ENCODE results near the gene RGS3. TPM values are rescaled to one million over a fixed set of nuclear protein-coding genes. Genes with fewer than 3 reads are reported as not detected.

The RGS3 gene
- polyA plus RNA-seq, 5 donors: 65.3 to 82.9 (median 75.8) TPM

DNA sequence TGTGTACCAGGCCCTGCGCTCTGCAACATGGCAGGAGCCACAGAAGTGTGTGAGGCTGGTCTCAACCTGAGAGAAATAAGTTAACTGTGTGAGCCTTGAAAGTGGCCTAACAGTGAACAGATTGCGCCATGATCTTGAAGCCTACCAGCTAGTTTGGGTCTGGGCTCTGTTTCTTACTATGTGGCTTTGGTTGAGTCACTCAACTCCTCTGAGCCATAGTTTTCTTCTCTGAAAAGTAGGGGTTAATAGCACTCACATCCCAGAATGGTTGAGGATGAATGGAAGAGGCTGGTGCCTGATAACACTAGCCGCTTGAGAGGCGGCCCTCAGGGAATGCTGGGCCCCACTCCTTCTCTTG, 121.5 kb downstream of the RGS3 start:
- DNase-seq: no peak

DNA sequence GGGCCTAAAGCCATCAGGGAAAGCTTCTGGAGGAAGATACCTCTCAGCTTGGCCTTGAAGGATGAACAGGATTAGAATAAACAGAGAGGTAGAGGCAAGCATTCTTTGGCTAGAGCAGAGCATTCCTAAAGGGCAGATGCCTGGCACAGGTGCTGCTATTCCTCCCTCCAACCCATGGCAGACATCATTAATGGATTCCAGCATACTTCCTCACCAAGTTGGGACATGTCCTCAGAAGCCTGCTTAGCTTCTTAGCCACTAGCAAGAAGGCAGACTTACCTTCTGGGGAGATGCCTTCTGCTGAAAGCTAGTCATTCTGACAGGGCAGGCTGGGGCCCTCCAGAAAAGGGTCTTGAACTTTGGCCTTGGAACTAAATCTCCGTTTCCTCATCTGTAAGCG, 122.0 kb downstream of the RGS3 start:
- no peak for DNase-seq

DNA sequence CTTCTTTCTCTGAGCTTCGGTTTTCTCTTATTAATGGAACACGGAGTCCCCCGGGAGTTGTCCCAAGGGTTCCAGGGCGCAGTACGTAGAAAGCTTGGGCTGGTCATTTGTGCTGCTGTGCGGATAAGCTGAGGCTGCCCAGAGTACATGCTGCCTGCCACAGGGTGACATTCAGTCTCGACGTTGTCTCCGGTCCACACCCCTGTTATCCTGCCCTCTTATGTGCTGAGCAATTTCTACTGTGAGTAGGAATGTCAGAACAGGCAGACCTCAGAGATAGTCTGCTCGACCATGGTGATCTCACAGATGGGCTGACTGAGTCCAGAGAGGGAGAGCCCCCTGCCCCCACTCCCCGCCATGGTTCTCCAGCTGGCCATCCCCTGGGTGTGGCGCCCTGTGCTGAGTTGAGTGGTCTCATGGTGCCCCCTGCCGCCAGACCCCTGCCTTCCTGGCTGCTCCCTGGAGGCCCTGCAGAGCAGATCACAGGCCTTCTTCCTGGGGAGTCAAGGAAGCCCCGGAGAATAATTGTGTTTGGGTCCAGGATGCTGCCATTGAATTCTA, 124.0 kb downstream of the RGS3 start:
- DNase-seq: no peak

DNA sequence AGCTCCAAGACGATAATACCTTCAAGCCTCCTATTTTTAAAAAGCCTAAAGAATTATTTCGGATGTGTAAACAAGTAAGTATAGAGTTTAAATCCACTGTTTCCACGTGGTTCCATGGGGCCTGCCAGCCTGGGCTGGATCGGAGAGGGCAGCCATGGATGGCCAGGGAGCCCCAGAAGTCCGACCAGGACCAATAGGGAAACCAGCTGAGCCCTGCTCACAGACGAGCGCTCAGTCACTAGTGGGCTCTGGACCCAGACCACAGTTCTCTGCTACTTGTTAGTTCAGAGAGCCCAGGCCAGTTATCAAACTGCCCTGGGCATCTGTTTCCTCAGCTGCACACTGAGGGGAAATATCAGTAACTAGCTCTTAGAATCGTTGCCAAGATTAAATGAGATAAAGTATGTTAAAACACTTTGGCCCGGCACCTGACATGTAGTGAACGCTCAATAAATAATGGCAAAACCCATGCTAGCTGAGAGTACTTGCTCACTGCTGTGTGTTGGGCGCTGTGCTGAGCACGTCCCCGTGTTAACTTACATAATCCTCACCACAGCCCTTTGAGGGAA, 124.8 kb downstream of the RGS3 start:
- DNase-seq: no peak

DNA sequence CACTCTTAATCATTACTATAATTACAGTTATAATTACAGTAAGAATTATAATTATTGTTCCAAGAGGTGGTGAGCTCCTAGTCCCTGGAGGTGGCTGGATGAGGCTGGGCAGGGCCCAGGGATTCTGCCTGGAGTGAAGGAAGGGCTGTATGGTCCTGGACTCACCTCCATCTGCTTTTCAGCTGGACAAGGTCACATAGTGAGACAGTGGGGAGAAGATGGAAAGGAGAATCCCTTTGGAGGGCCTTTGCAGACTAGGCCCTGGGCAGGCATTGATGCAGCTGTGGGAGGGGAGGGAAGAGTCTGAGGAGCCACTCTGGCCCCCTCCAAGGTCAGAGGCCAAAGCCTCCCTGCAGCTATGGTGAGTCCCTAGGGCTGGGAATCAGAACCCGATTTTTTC, 125.4 kb downstream of the RGS3 start:
- DNase-seq: no peak

DNA sequence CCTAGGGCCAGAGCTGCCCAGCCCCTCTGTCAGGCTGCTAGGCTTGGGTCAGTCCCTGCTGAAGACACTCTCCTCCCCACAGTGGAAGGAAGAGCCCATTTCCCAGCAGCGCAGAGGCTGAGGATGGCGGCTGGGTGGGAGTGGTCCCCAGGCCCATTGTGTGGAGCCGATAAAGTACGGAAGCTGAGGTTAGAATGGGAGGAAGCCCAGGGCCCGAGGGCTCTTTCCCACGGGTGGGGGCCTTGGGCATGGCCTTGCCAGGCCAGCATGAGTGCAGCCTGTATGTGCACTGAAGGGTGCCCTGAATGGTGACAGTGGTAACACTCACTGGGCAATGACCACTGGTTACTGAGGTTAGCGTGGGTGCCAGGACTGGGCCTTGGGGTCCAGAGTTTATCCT, 125.9 kb downstream of the RGS3 start:
- DNase-seq: no peak

DNA sequence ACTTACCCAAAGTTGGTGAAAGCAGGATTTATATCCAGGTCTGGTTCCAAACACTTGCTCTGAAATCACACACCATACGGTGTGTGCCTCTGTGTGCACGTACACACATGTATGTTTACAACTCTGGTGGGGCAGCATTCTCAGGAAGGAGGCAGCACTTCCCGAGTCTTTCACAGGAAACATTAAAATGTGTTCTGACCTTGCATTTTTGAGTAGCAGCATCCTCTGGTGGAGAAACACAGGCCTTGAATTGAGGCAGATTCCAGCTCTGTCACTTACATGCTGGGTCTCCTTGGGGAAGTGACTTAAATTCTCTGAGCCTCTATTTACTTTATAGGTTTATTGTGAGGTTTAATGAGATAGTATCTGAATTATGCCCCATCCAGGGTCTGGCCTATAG, 126.4 kb downstream of the RGS3 start:
- DNase-seq: no peak

DNA sequence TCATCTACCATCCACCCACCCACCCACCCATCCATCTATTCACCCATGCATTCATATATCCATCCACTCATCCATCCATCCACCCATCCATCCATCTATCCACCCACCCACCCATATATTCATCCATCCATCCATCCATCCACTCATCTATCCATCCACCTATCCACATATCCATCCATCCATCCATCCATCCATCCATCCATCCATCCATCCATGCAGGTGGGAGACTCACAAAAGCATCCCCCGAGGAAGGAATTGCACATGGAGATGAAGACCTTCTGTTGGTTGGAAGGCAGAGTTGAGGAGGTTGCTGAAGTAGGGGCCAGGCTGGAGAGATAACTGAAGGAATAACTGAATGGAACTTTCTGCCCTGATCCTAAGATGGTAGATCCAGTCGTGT, 126.9 kb downstream of the RGS3 start:
- no peak for DNase-seq

DNA sequence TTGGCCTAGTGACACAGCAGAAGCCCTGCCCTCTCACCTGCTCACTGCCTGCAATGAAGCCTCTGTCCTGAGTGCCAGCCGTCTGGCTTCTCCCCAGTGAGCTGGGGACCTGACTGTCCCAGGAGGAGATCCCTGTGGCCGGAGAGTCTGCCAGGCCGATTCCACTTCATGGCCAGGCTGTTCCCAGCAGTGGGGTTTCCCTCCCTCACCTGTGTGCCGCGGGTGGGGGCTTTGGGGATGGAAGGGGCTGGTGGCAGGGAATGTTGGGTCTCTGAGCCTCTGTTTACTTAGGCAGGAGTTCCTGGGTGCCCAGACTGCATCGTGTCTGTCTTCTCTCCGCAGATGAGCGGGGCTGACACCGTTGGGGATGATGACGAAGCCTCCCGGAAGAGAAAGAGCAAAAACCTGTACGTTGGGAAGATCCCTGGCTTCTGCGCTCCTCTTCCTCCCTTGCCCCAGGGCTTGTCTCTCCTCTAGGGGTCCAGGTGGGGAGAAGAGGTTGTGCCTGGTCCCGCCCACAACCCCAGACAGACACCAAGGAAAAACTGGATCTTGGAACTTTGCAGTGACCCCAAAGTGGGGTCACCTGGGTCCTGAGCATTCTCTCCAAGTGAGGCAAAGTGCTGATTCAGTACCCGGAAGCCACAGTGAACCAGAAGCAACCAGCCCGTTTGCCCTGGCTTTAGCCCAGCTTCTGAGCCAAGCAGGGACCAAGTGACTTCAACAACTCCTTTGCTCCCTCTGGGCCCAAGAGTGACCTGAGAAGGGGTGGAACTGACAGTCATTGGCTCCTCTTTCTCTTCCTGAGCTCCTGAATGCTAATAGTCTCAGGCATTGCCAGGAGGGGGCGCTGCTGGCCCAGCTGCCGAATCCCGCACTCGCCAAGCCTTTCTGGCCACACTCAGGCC, 127.7 kb downstream of the RGS3 start:
- peak in 1 of 2 donors; percentile 81 for DNase-seq

DNA sequence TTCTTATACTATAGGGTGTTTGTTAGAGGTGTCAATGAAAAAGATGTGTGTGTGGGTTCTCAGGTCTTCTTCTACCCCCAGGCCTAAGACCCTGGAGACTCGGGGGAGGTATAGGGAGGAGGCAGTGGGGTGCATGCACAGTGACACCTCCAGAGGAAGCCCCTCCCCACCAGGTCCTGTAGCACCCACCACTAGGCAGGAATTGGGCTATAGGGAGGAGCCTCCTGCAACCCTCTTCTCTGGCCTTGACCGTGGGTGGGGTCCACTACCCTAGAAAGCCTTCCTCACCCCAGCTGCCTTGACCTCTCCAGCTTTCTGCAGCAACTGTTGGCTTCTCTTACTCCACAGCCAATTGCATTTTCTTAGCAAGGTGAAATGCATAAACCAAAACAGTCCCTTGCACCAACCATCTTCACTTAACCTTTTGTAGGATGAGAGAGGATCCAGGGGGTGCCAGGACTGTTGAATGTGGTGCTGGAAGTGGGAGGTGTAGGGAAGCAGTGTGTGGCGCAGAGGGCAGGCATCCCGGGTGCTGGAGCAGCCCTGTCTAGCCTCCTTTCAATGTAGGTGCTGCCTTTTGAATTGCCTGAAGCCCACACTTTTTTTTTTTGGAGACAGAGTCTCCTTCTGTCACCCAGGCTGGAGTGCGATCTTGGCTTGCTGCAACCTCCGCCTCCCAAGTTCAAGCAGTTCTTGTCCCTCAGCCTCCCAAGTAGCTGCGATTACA, 128.5 kb downstream of the RGS3 start:
- no peak for DNase-seq

DNA sequence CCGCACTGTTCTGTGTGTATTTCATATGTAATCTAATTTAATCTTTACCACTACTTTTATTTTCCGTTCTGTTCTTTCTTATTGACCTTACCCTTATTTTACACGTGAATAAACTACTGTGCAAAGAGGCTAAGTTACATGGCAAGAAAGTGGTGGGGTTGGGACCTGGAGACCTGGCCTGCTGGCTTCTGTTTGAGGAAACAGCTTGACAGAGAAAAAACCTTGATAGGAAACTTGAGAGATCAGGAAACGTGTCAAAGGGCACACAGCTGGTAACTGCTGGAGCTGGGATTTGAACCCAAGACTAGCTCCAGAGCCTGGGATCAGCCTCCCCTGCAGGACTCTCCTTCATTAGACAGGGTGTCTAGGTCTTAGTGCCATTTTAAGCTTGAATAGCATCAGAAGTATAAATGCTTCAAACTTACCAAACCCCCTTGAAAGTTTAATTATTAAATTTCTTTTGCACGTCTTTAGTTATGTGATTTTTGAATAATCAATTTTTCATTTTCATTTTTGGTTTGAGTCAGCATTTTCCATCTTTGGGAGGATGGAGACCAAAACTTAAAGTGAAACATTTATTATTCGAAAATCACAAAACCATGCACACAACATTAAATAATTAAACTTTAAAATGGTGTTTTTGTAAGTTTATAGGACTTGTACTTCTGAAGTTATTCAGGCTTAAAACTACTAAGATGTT, 129.5 kb downstream of the RGS3 start:
- no peak for DNase-seq

DNA sequence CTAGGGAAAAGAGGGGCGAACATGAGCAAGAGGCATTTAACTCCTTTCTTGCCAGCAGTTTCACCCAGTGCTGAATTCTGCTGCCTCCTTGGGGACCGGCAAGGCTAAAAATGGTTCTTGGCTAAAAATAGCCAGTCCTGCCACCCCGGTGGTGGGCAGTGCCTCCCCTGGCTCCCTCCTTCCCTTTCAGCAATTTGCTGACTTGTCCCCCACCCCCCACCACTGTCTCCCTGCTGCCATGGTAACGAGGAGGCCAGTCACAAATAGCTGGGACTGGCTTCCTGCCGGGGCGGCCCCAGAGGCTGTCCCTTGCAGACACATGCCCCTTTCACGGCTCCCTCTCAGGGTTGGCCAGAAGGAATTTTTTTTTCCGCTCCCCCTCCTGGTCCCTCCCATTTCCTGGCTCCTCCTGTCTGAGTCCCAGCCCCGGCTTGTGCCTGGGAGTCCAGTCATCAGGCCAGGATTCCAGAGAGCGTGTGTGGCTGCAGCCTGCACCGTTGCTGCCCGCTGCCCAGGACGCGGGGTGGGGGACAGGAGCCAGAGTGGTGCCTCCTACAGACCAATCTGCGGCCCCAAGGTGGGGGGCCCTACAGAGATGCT, 130.3 kb downstream of the RGS3 start:
- DNase-seq: peak; percentile 96 to 98

DNA sequence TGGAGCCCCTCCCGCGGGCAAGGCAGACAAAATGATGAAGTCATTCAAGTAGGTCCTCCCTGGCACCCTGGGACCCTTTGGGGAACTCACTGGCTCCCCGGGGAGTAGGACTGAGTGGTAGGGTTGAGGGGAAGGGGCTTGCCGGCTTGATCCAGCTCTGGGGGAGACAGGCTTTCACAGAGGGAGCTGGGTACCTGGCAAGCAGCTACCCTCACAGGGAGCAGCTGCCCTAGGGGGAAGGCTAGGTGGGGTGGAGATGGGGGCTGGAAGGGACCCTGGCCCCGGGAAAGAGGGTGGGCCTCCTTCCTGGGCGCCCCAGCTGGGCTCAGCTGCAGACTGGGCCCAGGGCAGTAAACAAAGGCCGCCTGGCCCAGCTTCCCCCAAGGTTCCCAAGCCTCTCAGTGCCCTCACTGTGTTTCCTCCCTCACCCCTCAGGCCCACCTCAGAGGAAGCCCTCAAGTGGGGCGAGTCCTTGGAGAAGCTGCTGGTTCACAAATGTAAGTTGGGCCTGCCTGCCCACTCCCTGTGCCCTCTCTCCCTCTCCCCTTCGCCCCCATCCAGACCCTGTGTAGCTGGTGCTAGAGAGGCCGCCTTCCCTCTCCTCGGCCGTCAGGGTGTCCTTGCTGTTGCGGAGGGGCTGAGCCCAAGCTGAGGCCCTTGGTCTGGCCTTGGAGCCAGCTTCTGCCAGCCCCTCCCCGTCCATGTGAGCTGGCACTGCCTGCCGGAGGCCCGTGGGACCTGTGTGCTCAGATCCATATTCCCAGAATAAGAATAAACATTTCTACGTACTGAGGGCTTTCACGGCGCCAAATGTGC, 131.2 kb downstream of the RGS3 start:
- DNase-seq: no peak

DNA sequence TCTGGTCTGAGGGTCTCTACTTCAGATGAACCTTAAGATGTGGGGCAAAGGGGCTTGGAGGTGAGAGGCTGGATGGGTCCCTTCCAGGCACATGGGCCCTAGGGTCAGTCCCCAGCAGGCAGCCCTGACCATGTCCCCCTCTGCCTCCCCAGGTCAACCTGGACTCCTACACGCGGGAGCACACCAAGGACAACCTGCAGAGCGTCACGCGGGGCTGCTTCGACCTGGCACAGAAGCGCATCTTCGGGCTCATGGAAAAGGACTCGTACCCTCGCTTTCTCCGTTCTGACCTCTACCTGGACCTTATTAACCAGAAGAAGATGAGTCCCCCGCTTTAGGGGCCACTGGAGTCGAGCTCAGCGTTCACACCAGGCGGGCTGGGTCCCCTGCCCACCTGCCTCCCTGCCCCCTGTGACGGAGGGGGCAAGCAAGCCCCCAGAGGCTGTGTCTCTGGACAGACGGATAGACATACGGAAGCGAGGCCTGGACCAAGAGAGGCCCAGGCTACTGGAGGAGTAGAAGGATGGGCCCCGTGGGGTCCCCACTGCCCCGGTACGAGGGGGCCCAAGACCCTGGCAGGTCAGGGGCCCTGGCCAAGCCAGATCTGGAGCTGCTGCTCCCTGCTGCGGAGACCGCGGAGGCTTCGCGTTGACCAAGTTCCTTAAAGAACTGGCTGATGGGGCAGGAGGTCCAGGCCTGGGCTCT, 133.2 kb downstream of the RGS3 start:
- DNase-seq: no peak

DNA sequence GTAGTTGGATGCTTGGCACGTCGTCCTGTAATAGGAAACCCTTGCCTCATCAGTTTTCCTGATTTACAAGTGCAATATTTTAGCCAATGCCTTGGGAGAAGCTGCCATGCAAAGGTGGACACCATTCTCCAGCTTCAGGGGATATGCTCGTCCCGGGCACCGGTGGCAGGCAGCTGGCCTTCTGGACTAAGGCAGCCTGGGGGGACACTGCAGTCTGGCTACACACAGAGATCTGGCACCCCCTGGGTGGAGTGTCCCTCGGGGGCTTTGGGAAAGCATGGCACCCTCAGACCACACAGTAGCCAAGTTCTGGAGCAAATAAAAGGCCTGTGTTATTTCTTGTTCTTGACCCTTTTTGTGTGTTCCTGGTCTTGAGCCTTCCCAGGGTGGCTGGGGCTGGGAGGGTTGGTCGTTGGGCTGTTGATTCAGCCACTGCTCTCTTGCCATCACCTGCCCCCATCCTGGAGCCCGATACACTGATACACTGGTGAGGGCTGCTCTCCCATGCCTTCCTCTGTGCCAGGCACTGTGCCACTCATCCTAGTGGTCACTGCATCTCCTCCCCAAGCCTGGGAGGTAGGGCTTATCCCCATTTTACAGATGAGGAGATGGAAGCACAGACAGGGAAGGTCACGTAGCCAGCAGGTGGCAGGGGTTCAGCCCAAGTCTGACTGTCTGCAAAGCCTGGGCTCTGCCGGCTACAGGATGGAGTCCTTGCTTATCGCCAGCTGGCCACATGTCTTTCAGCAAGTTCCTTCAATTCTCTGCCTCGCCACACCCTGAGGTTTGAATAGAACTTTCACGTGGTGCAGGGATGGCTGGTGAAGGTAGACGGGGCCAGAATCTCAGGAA, 134.1 kb downstream of the RGS3 start:
- no peak for DNase-seq

DNA sequence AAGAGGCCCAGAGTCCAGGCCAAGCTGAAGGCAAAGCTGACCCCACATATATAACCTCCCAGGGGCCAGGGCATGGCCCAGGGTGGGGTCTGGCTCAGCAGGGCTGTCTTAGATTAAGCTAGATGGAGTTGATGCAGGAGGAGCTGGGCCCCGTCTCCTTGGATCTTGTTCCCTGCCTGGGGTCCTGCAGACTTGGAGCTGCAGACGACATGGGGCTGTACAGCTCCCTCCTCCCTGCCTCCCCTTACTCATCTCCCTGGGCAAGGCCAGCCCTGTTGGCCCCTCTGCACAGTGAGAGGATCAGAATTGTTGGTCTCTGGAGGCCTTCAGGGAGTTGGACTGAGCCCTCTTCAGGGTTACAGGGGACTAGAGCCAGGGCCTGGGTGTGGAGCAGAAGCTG, 134.9 kb downstream of the RGS3 start:
- no peak for DNase-seq

DNA sequence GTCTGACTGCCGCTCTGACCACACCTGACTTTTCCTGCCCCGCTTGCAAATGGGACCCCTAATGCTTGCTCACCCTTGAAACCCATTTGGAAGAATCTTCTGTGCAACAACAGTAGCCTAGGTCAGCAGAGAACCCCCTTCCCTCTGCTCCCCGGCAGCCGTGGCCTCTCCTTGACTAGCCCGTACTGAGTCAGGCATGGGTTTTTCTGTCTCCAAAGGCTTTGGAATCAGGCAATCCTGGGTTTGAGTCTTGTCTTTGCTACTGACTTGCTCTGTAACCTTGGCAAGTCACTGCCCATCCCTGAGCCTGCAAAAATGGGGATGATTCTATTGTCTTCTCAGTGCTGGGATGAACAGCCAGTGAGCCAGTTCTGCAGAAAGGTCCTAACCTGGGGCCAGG, 135.4 kb downstream of the RGS3 start:
- no peak for DNase-seq

DNA sequence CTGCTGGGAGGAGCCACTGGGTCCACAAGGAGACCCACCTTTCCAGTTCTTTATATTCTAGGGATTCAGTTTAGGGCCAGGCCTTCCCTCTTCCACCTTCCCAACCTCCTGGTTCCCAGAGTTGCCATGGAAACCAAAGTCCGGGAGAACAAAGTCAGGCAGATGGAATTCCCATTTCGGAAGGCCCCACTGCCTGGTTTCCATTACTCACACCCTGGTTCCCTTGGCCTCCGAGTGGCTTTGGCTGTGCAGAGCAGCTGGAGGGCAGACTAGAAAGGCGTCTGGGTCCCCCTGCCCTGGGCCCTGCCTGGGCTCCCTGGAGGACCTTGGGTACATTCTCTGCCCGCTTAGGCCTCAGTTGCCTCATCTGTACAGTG, 136.1 kb downstream of the RGS3 start:
- no peak for DNase-seq

Data from right lung (tissue), 5 donors.